ENCODE results near the gene WNT11. TPM values are rescaled to one million over a fixed set of nuclear protein-coding genes. Genes with fewer than 3 reads are reported as not detected.
A peak's percentile ranks its signal among the peaks of the same experiment; 100 is the strongest.

WNT11 gene
- total RNA-seq, 6 experiments from 2014 or later: 2.8 to 13.1 (median 5.5) TPM

- Histone ChIP-seq H3K4me1 (peaks cover 0 to 34% (median 10%) of the 10 kb centered on the region in 4 donors), H3K9me3 (no peaks in the 10 kb centered on the region), H3K36me3 (no peaks in the 10 kb centered on the region), H3K27ac (peak overlapping the region in 2 of 3 donors; percentile 68 to 90), H3K4me3 (peak overlapping the region; percentile 52 to 66 (median 61)), H3K27me3 (no peaks in the 10 kb centered on the region)
- WGBS (ENCODE audit: insufficient coverage, low coverage, low lambda C conversion rate, missing lambda C conversion rate): 0% methylated on average over 3 of the region's 61 CpGs
- peak; percentile 12 to 45 (median 43) for ATAC-seq
- DNase-seq: peak in 2 of 3 donors; percentile 54 to 70
- TF ChIP-seq POLR2A (IDR thresholded peaks at IDR 0.05) (no peak), CTCF (IDR thresholded peaks at IDR 0.05) (no peak)
- intact Hi-C loops (cut with DNase I): loop anchor here (5.0 kb wide), 1 partner anchor 108 kb away; no protein-coding TSS in a partner anchor
Observed at GRCh38 chr11:76209375-76209972, 3.2 kb upstream of the WNT11 start.

- WGBS (ENCODE audit: insufficient coverage, low coverage, low lambda C conversion rate, missing lambda C conversion rate): 0% methylated on average over 30 of the region's 79 CpGs
- ATAC-seq: peak; percentile 79 to 84 (median 81)
- TF ChIP-seq CTCF (IDR thresholded peaks at IDR 0.05): peak; percentile 87 to 94 (median 92)
- TF ChIP-seq POLR2A (IDR thresholded peaks at IDR 0.05): peak; percentile 39
Observed at GRCh38 chr11:76208438-76209374, 2.4 kb upstream of the WNT11 start.

GRCh38 chr11:76207642-76208401 is 1.5 kb upstream of the WNT11 start:
- ATAC-seq (peak; percentile 73 to 80 (median 76)), DNase-seq (peak; percentile 78 to 83 (median 79))
- Histone ChIP-seq H3K9me3 (no peaks in the 10 kb centered on the region), H3K27ac (peak overlapping the region in 1 of 3 donors; percentile 90), H3K4me1 (peaks cover 0 to 34% (median 10%) of the 10 kb centered on the region in 4 donors), H3K27me3 (no peaks in the 10 kb centered on the region), H3K4me3 (peak overlapping the region; percentile 52 to 66 (median 61)), H3K36me3 (no peaks in the 10 kb centered on the region)
- intact Hi-C loops (cut with DNase I): loop anchor here (5.0 kb wide), 1 partner anchor 109 kb away; no protein-coding TSS in a partner anchor
- no peak for TF ChIP-seq POLR2A (IDR thresholded peaks at IDR 0.05)
- TF ChIP-seq CTCF (IDR thresholded peaks at IDR 0.05): peak; percentile 96 to 99 (median 98)
- WGBS (ENCODE audit: insufficient coverage, low coverage, low lambda C conversion rate, missing lambda C conversion rate): under 1% methylated on average over 41 of the region's 55 CpGs

More at GRCh38 chr11:76208438-76209374, 2.4 kb upstream of the WNT11 start:
- Histone ChIP-seq H3K27ac (peak overlapping the region in 2 of 3 donors; percentile 68 to 90), H3K4me3 (peak overlapping the region; percentile 52 to 66 (median 61)), H3K27me3 (no peaks in the 10 kb centered on the region), H3K36me3 (no peaks in the 10 kb centered on the region), H3K4me1 (peaks cover 0 to 34% (median 10%) of the 10 kb centered on the region in 4 donors), H3K9me3 (no peaks in the 10 kb centered on the region)
- intact Hi-C loops (cut with DNase I): loop anchor here (5.0 kb wide), 1 partner anchor 109 kb away; no protein-coding TSS in a partner anchor
- DNase-seq: peak; percentile 88 to 91 (median 91)

- peak overlapping the region in 2 of 3 donors; percentile 32 to 61 for H3K4me3 ChIP-seq
- DNase-seq: no peak
- 0% methylated on average over 1 of the region's 18 CpGs for WGBS (ENCODE audit: insufficient coverage, low coverage, low lambda C conversion rate, missing lambda C conversion rate)
- TF ChIP-seq POLR2A (IDR thresholded peaks at IDR 0.05) (no peak), CTCF (IDR thresholded peaks at IDR 0.05) (no peak)
- no peak for ATAC-seq
- intact Hi-C loops (cut with DNase I): loop anchor here (5.0 kb wide), 1 partner anchor 111 kb away; no protein-coding TSS in a partner anchor
- H3K36me3 ChIP-seq: no peaks in the 10 kb centered on the region
- H3K27me3 ChIP-seq: no peaks in the 10 kb centered on the region
- peaks cover 0 to 34% (median 10%) of the 10 kb centered on the region in 4 donors for H3K4me1 ChIP-seq
- H3K9me3 ChIP-seq: no peaks in the 10 kb centered on the region
- no peak overlapping the region for H3K27ac ChIP-seq
Observed at GRCh38 chr11:76206077-76206326, 300 bp downstream of the WNT11 start.
